Airway epithelial cell (primary cell): ENCODE data around the gene CHTF8. TPM values are rescaled to one million over a fixed set of nuclear protein-coding genes. Genes with fewer than 3 reads are reported as not detected.

Experiments
- total RNA-seq: library from RNA; depleted of rRNA; stranded (reverse); fragments of >200 nt; gene quantifications from 2 replicates; pipeline ENCODE4 v1.2.3, GENCODE V29; 2015

The CHTF8 gene, protein sequence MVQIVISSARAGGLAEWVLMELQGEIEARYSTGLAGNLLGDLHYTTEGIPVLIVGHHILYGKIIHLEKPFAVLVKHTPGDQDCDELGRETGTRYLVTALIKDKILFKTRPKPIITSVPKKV
- 40.3 and 65.1 TPM in 2 replicates for total RNA-seq

DNA sequence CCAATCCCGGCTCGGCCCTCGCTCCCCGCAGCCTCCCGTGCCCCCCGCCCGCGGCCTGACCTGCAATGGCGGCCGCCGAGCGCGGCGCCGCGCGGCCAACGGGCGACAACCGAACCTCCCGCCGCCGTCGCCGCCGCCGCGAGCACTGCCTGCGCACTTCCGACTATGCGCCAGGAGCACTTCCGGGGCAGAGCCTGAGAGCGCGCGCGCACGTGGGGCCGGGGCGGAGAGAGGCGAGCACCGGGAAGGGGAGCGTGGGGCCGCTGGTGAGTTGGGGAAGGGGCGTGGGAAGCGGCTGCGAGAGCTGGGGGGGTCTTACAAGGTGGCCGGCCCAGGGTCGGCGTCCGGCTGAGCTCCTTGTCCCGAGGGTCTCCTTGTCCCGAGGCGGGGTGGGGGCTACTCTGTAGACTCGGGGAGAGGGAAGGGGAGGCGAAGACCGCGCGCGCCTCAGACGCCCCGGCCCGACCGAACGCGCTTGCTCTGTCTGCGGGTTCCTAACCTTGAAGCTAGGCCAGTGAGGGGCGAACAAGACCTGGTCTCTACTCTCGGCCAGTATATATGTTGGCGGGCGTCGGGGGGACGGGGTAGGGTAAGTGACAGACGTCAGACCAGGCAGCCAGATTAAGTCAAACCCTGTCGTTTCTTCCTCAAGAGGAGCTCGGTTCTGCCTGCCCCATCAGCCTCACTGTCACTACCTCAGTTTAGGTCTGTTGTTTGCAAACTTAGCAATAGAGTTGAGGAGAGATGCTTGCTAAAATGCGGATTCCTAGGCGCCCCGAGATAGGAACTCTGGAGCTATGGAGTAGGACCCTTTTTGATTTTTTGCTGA is at the start of gene CHTF8, which contains the start of gene UTP4:
Gene CHTF8 (minus strand): TSS at position 165 of the 829 bp plus-strand sequence. CDS start 11,130 bp downstream, outside the sequence.
Gene UTP4 (plus strand): TSS at position 226 of the 829 bp plus-strand sequence. CDS start 811 bp downstream, outside the sequence.

DNA sequence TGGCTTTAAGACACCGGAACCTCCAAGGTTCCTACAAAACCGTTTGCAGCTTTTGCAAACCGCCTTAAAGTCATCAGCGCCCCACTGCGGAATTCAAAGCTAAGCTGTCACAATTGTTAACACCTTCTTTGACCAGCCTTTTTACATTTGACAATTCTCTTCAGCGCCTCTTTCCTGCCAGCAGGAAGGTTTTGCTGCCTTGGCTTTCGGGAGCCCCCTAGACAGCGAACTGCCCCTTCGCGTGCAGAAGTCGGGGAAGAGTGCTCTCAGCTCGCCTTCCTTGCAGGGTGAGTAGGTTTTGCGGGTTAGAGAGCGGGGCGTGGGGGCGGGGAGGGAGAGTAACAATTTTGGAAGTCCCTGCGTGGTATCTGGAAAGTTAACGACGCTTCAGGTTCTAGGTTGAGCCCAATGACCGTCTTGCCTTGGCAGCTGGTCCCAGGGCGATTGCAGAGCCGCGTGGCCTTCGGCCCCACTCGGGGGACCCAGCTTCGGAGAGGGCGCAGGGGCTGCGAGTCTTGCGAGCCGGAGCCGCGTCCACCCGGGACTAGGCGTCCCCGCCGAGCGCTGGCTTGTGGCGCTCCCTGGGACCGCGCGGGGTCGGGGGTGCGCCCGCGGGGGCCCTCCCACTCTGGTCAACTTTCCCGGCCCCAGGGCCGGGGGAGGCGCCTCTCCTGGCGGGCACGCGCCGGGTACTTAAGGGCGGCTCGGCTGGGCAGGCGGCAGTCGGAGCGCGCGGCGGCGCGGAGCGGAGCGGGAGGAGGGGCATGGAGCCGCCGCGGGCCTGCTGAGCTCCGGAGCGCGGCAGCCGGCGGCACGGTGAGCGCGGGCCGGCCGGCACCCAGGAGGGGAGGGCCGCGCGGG is 26.7 kb downstream of the CHTF8 start, which contains the start of gene HAS3:
Gene HAS3 (plus strand): TSS at position 153 of the 861 bp plus-strand sequence. CDS start 3,743 bp downstream, outside the sequence.

Other genes with a start within 250 kb of the CHTF8 start
- 31.9 and 34.0 TPM in 2 replicates for gene HAS3, start 26.9 kb downstream of the CHTF8 start, total RNA-seq
- gene UTP4, start 61 bp upstream of the CHTF8 start, total RNA-seq, result 14.3 and 28.1 TPM in 2 replicates
- 12.3 and 19.0 TPM in 2 replicates for gene SNTB2, start 54.6 kb upstream of the CHTF8 start, total RNA-seq
- gene VPS4A, start 178.8 kb upstream of the CHTF8 start, total RNA-seq, result 39.7 and 43.2 TPM in 2 replicates
- 21.2 and 31.2 TPM in 2 replicates for gene PDF, start 198.0 kb upstream of the CHTF8 start, total RNA-seq
- gene COG8, start 207.0 kb upstream of the CHTF8 start, total RNA-seq, result 27.7 and 34.0 TPM in 2 replicates
- gene NIP7, start 207.2 kb upstream of the CHTF8 start, total RNA-seq, result 24.7 and 33.1 TPM in 2 replicates
- not detected in 2 replicates for gene TMED6, start 219.2 kb upstream of the CHTF8 start, total RNA-seq